HepG2 (cell line): Measurements from ENCODE around the gene OLFM1. TPM values are rescaled to one million over a fixed set of nuclear protein-coding genes. Genes with fewer than 3 reads are reported as not detected.

Experiments used
- ATAC-seq: fragments of 200-7000 bp; cut with Tn5 transposase; 3 replicates; pipeline ENCODE4 v1.9.1; 2020; ENCODE audit warnings: mild to moderate bottlenecking, moderate library complexity
- BruUV-seq: library from RNA; stranded (reverse); fragments of 400-500 nt; replicated peaks from 2 replicates; lab custom pipeline; 2021; lab: Mats Ljungman, UMichigan
- CTCF ChIA-PET: fragments of 300-600 bp; formaldehyde crosslinking; extraction: SDS; loops from one replicate; lab custom pipeline; 2021; ENCODE audit warnings: low total read pairs, inconsistent platforms, low intra/inter-chr PET ratio; lab: Yijun Ruan, JAX
- POLR2A ChIA-PET: fragments of 350-600 bp; sonication (Branson Sonifier 250); formaldehyde crosslinking; loops from one replicate; lab custom pipeline; 2020; ENCODE audit warnings: antibody characterized with exemption, inconsistent platforms; lab: Yijun Ruan, JAX
- DNase-seq: peaks from one replicate; pipeline ENCODE4 v3.0.0-alpha.2; 2015; ENCODE audit warnings: low spot score
- FAIRE-seq: peaks from 3 replicates; lab custom pipeline; 2011; peaks lifted over from hg19 to GRCh38; lab: Jason Lieb, UNC
- H2AFZ ChIP-seq: one replicate; pipeline ENCODE4 v1.6.1; 2011; ENCODE audit warnings: low read length, inconsistent platforms
- H3K27ac ChIP-seq: fragments of 300-600 bp; 3 replicates; pipeline ENCODE4 v1.8.0; 2011; ENCODE audit warnings: mixed run types, mild to moderate bottlenecking, mixed read lengths, low read length, inconsistent platforms; ENCODE audit not compliant: insufficient read depth; ENCODE audit errors: extremely low read length
- H3K27me3 ChIP-seq, 2 experiments: fragments of 200-600 bp in 1 of 2; 2 replicates in 1 of 2; 3 replicates in 1 of 2; pipeline versions ENCODE4 v1.6.0 to v1.8.0; 2011; ENCODE audit warnings: low read length in 2 of 2, mild to moderate bottlenecking in 2 of 2, moderate library complexity in 2 of 2, inconsistent platforms in 1 of 2; ENCODE audit not compliant: insufficient read depth in 2 of 2, control insufficient read depth in 1 of 2
- H3K36me3 ChIP-seq, 2 experiments: fragments of 200-600 bp in 1 of 2; replicated peaks in 1 of 2; 2 replicates in 1 of 2; 3 replicates in 1 of 2; pipeline versions ENCODE4 v1.5.1 to v1.8.0; 2011; ENCODE audit warnings: low read length in 2 of 2, inconsistent platforms in 1 of 2; ENCODE audit not compliant: insufficient read depth in 2 of 2, control insufficient read depth in 1 of 2
- H3K4me1 ChIP-seq: 2 replicates; pipeline ENCODE4 v1.5.1; 2012; ENCODE audit warnings: low read length, inconsistent platforms; ENCODE audit not compliant: insufficient read depth
- H3K4me2 ChIP-seq: 2 replicates; pipeline ENCODE4 v1.6.0; 2011; ENCODE audit warnings: low read depth, low read length, inconsistent platforms
- H3K4me3 ChIP-seq, 3 experiments: fragments of 200-600 bp in 1 of 3; sonication (generic), shearing (Covaris generic) in 1 of 3; replicated peaks in 1 of 3; 2 replicates each; pipeline ENCODE4 v1.5.1; 2011 to 2016; ENCODE audit warnings: low read length in 3 of 3, inconsistent platforms in 2 of 3, low read depth in 2 of 3, mild to moderate bottlenecking in 2 of 3, control low read depth in 1 of 3, mixed read lengths in 1 of 3; ENCODE audit not compliant: insufficient read depth in 1 of 3
- H3K79me2 ChIP-seq: one replicate; pipeline ENCODE4 v1.6.1; 2011; ENCODE audit warnings: low read length, inconsistent platforms; ENCODE audit not compliant: insufficient read depth
- H3K9ac ChIP-seq: 2 replicates; pipeline ENCODE4 v1.6.0; 2011; ENCODE audit warnings: mild to moderate bottlenecking, low read depth, low read length, inconsistent platforms; ENCODE audit not compliant: insufficient read depth
- H3K9me3 ChIP-seq: 2 replicates; pipeline ENCODE4 v1.5.1; 2012; ENCODE audit warnings: mild to moderate bottlenecking, low read length
- H4K20me1 ChIP-seq: 2 replicates; pipeline ENCODE4 v1.6.0; 2011; ENCODE audit warnings: inconsistent platforms, mild to moderate bottlenecking, low read length, moderate library complexity; ENCODE audit not compliant: insufficient read depth
- BRCA1 ChIP-seq: sonication (generic); formaldehyde crosslinking; IDR thresholded peaks from 2 replicates; pipeline ENCODE4 v1.4.0; 2020; ENCODE audit warnings: missing genetic modification reagents
- CREB1 ChIP-seq, 2 experiments: fragments of 450-650 bp in 1 of 2; IDR thresholded peaks; 2 replicates each; pipeline ENCODE4 v1.6.1; 2016 to 2017; ENCODE audit warnings: control low read depth in 1 of 2, mild to moderate bottlenecking in 1 of 2, missing compliant biosample characterization in 1 of 2, missing genetic modification characterization in 1 of 2
- DNMT3B ChIP-seq: conservative IDR thresholded peaks from 2 replicates; pipeline ENCODE4 v1.6.1; 2016; ENCODE audit warnings: missing biosample characterization, control low read depth
- IRF1 ChIP-seq: sonication (generic); formaldehyde crosslinking; IDR thresholded peaks from 2 replicates; pipeline ENCODE4 v1.4.0; 2020; ENCODE audit warnings: low read depth, mild to moderate bottlenecking, missing genetic modification reagents
- KDM4B ChIP-seq: sonication (generic); formaldehyde crosslinking; IDR thresholded peaks from 2 replicates; pipeline ENCODE4 v1.4.0; 2020; ENCODE audit warnings: missing genetic modification reagents
- MAFF ChIP-seq: IDR thresholded peaks from 2 replicates; pipeline ENCODE4 v1.6.1; 2011; ENCODE audit warnings: low read depth, low read length, improper control_type of control experiment
- MAFK ChIP-seq, 2 experiments: IDR thresholded peaks in 1 of 2; conservative IDR thresholded peaks in 1 of 2; 2 replicates each; pipeline ENCODE4 v1.6.1; 2011; ENCODE audit warnings: improper control_type of control experiment in 2 of 2, low read length in 2 of 2
- NFE2L2 ChIP-seq: fragments of 150-350 bp; IDR thresholded peaks from 2 replicates; pipeline ENCODE4 v1.6.1; 2014; ENCODE audit warnings: low read length
- SMAD1 ChIP-seq: sonication (generic); formaldehyde crosslinking; IDR thresholded peaks from 2 replicates; pipeline ENCODE4 v1.4.0; 2020; ENCODE audit warnings: missing genetic modification reagents, low read depth, mild to moderate bottlenecking, borderline replicate concordance
- SRSF1 ChIP-seq: fragments of 200-400 bp; formaldehyde crosslinking; optimal IDR thresholded peaks from 2 replicates; pipeline ENCODE3; 2017; ENCODE audit warnings: mild to moderate bottlenecking, low read depth, low read length, moderate library complexity
- ZNF3 ChIP-seq: IDR thresholded peaks from 2 replicates; pipeline ENCODE4 v1.7.0; 2017; ENCODE audit warnings: inconsistent platforms
- ZNF317 ChIP-seq: sonication (generic); formaldehyde crosslinking; IDR thresholded peaks from 2 replicates; pipeline ENCODE4 v1.5.0; 2020; ENCODE audit warnings: mild to moderate bottlenecking, missing genetic modification reagents
- ZNF768 ChIP-seq: sonication (generic); formaldehyde crosslinking; IDR thresholded peaks from 2 replicates; pipeline ENCODE4 v1.4.0; 2020; ENCODE audit warnings: missing genetic modification reagents
- WGBS: methylation state at CpG from one replicate; pipeline ENCODE4 v1.1.6; 2017; ENCODE audit warnings: low lambda C conversion rate; 5-methylcytosine and 5-hydroxymethylcytosine counted together
- in situ Hi-C: cut with HindIII; loops from 2 replicates; pipeline ENCODE4 v1.10.0; 2017; ENCODE audit warnings: low pct_unique_long_range_greater_than_20kb; ENCODE audit not compliant: extremely low pct_ligation_motif_present
- intact Hi-C: fragments of 100-400 bp; cut with micrococcal nuclease; formaldehyde crosslinking; loops from one replicate; pipeline ENCODE4 v1.10.0; 2022; ENCODE audit not compliant: unreplicated experiment
- polyA plus RNA-seq, 8 experiments: library from polyadenylated mRNA; depleted of rRNA in 3 of 8; stranded (reverse) in 7 of 8; unstranded in 1 of 8; fragments of >200 nt; fragmentation: Illumina TruSeq in 4 of 8; extraction: Trizol in 4 of 8; gene quantifications; 2 replicates each; pipeline versions ENCODE4 v1.2.1 to v1.2.3, GENCODE V29; 2011 to 2016; ENCODE audit warnings: low read depth in 4 of 8, missing spikeins in 1 of 8, mixed read lengths in 1 of 8; ENCODE audit not compliant: insufficient read depth in 1 of 8
- total RNA-seq, 5 experiments: library from RNA; depleted of rRNA; stranded (reverse); fragments of >200 nt; fragmentation: Illumina TruSeq; extraction: Trizol; gene quantifications; 2 replicates each; pipeline ENCODE4 v1.2.3, GENCODE V29; 2016; ENCODE audit warnings: low read depth in 1 of 5
- TF ChIP-seq, protein P1 (sequence below), 2 experiments: IDR thresholded peaks; 2 replicates each; pipeline ENCODE4 v1.6.1; 2011 to 2012; ENCODE audit warnings: low read length in 2 of 2, borderline replicate concordance in 1 of 2, low read depth in 1 of 2, mild to moderate bottlenecking in 1 of 2, moderate library complexity in 1 of 2

The OLFM1 gene
- total and polyA plus RNA-seq, 2 of the 13 experiments (the other 11 are each of a cell fraction or from before 2014, with no cell fraction given): not detected

DNA sequence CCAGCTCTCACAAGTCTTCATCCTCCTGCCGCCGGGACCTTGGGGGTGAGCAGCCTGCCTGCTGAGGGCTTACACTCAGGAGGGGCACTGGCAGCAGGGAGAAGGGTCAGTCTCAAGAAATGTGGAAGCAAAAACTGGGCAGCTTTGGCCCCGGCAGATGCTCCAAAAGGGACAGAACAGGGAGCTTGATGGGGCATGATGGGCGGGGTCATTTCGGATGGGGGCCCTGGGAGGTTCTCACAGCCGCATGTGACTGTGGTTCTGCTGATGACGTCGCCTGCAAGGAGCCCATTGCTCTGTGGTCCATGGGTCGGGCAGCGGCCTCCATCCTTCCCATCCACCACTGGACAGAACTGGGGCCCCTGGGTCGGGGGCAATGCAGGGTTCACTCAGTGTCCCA, 76.6 kb downstream of the OLFM1 start:
- WGBS: 5% methylated on average over 8 of the region's 11 CpGs
- H3K79me2 ChIP-seq: no peaks in the 10 kb centered on the region
- FAIRE-seq (no peak), DNase-seq (no peak)
- H3K27me3 ChIP-seq: peaks cover 9 to 63% of the 10 kb centered on the region in 2 experiments
- H2AFZ ChIP-seq: no peak overlapping the region
- BruUV-seq: no TSS peak
- in situ Hi-C loops: no loop called here
- intact Hi-C loops: no loop called here
- H3K4me3 ChIP-seq: no peak overlapping the region
- no peak overlapping the region for H3K9ac ChIP-seq
- ChIA-PET POLR2A (no interaction called here), CTCF (no interaction called here)
- no peaks in the 10 kb centered on the region for H3K36me3 ChIP-seq
- no peak overlapping the region for H3K4me2 ChIP-seq
- no peaks in the 10 kb centered on the region for H3K4me1 ChIP-seq
- peaks cover 7% of the 10 kb centered on the region; the same call in 1 of the 2 replicates for H4K20me1 ChIP-seq
- H3K9me3 ChIP-seq: no peaks in the 10 kb centered on the region
- TF ChIP-seq SRSF1 (no peak), CREB1 (IDR thresholded peaks at IDR 0.05) (0 out of 2 replicates have a peak, but pooled peaks have one; percentile 6), CREB1 (CRISPR knock-in tag; IDR thresholded peaks at IDR 0.05) (no peak)
- TF ChIP-seq, all 625 proteins: peak for 1
- H3K27ac ChIP-seq: no peak overlapping the region
- no peak for ATAC-seq

GRCh38 chr9:135165003-135165711, 77.7 kb downstream of the OLFM1 start:
- Histone ChIP-seq H3K9me3 (no peaks in the 10 kb centered on the region), H2AFZ (no peak overlapping the region), H3K27me3 (peaks cover 9 to 72% of the 10 kb centered on the region in 2 experiments), H3K4me2 (no peak overlapping the region), H3K4me1 (no peaks in the 10 kb centered on the region), H3K4me3 (no peak overlapping the region), H3K36me3 (no peaks in the 10 kb centered on the region), H3K79me2 (no peaks in the 10 kb centered on the region), H4K20me1 (peaks cover 6% of the 10 kb centered on the region; the same call in 1 of the 2 replicates), H3K9ac (no peak overlapping the region), H3K27ac (no peak overlapping the region)
- intact Hi-C loops (no loop called here), in situ Hi-C loops (no loop called here)
- ChIA-PET CTCF (no interaction called here), POLR2A (no interaction called here)
- no peak for ATAC-seq
- DNase-seq: no peak
- no TSS peak for BruUV-seq
- WGBS: 13% methylated on average over 18 of the region's 18 CpGs
- no peak for FAIRE-seq
- no peak for TF ChIP-seq KDM4B
- no peak for TF ChIP-seq SMAD1 (CRISPR knock-in tag)
- no peak for TF ChIP-seq ZNF768 (CRISPR knock-in tag)
- TF ChIP-seq DNMT3B (CRISPR knock-in tag): no peak
- no peak for TF ChIP-seq ZNF317 (CRISPR knock-in tag)
- no peak for TF ChIP-seq IRF1 (CRISPR knock-in tag)
- TF ChIP-seq BRCA1 (CRISPR knock-in tag): no peak
- TF ChIP-seq, protein P1, sequence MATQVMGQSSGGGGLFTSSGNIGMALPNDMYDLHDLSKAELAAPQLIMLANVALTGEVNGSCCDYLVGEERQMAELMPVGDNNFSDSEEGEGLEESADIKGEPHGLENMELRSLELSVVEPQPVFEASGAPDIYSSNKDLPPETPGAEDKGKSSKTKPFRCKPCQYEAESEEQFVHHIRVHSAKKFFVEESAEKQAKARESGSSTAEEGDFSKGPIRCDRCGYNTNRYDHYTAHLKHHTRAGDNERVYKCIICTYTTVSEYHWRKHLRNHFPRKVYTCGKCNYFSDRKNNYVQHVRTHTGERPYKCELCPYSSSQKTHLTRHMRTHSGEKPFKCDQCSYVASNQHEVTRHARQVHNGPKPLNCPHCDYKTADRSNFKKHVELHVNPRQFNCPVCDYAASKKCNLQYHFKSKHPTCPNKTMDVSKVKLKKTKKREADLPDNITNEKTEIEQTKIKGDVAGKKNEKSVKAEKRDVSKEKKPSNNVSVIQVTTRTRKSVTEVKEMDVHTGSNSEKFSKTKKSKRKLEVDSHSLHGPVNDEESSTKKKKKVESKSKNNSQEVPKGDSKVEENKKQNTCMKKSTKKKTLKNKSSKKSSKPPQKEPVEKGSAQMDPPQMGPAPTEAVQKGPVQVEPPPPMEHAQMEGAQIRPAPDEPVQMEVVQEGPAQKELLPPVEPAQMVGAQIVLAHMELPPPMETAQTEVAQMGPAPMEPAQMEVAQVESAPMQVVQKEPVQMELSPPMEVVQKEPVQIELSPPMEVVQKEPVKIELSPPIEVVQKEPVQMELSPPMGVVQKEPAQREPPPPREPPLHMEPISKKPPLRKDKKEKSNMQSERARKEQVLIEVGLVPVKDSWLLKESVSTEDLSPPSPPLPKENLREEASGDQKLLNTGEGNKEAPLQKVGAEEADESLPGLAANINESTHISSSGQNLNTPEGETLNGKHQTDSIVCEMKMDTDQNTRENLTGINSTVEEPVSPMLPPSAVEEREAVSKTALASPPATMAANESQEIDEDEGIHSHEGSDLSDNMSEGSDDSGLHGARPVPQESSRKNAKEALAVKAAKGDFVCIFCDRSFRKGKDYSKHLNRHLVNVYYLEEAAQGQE (IDR thresholded peaks at IDR 0.05; ENCODE audit: borderline replicate concordance in 1 of 2, low read depth in 1 of 2, low read length in 2 of 2): no peak
- no peak for TF ChIP-seq ZNF3 (CRISPR knock-in tag)
- TF ChIP-seq MAFK (conservative IDR thresholded peaks at IDR 0.05 in 1 of 2, IDR thresholded peaks at IDR 0.05 in 1 of 2; ENCODE audit: low read length in 2 of 2): peak; percentile 59 to 78; a peak in 3 of 4 replicates
- TF ChIP-seq MAFF: peak; percentile 49; the same call in 1 of the 2 replicates
- TF ChIP-seq NFE2L2: no peak
